Stomach (tissue), 9 donors: ENCODE measurements around the gene TFB1M. TPM values are rescaled to one million over a fixed set of nuclear protein-coding genes. Genes with fewer than 3 reads are reported as not detected.
A peak's percentile ranks its signal among the peaks of the same experiment; 100 is the strongest.

ENCODE experiments used
- DNase-seq, 2 donors: peaks; one replicate each; pipeline versions ENCODE4 v3.0.0 to v3.0.0-alpha.2; 2013 to 2019
- H3K27ac ChIP-seq, 5 donors: fragments of 200-600 bp in 4 of 5; sonication (generic) in 4 of 5; one replicate each; pipeline ENCODE4 v1.5.1; 2013 to 2019; ENCODE audit warnings: mild to moderate bottlenecking in 1 of 5, moderate library complexity in 1 of 5
- H3K27me3 ChIP-seq, 3 donors: fragments of 200-600 bp; sonication (generic); one replicate each; pipeline ENCODE4 v1.5.1; 2017 to 2019; ENCODE audit warnings: mixed run types in 1 of 3
- H3K36me3 ChIP-seq, 4 donors: fragments of 200-600 bp; sonication (generic); 1 replicate in 3 of 4; 2 replicates in 1 of 4; pipeline ENCODE4 v1.5.1; 2016 to 2019
- H3K4me1 ChIP-seq, 4 donors: fragments of 200-600 bp; sonication (generic); one replicate each; pipeline ENCODE4 v1.5.1; 2016 to 2019
- H3K4me3 ChIP-seq, 4 donors: fragments of 200-600 bp; sonication (generic) in 3 of 4; one replicate each; pipeline ENCODE4 v1.5.1; 2016 to 2019; ENCODE audit warnings: mild to moderate bottlenecking in 1 of 4
- H3K9me3 ChIP-seq, 4 donors: fragments of 200-600 bp; sonication (generic); one replicate each; pipeline ENCODE4 v1.5.1; 2016 to 2019
- EP300 ChIP-seq: sonication (generic); formaldehyde crosslinking; IDR thresholded peaks from one replicate; pipeline ENCODE4 v1.6.1; 2017; ENCODE audit warnings: antibody characterized with exemption
- POLR2A ChIP-seq, 4 donors: fragments of 450-650 bp; IDR thresholded peaks; one replicate each; pipeline ENCODE4 v1.6.1; 2016; ENCODE audit warnings: antibody characterized with exemption in 4 of 4, control low read depth in 2 of 4, mild to moderate bottlenecking in 1 of 4, moderate library complexity in 1 of 4
- POLR2AphosphoS5 ChIP-seq, 3 donors: sonication (generic); formaldehyde crosslinking; IDR thresholded peaks; one replicate each; pipeline ENCODE4 v1.6.1; 2016; ENCODE audit warnings: antibody characterized with exemption in 3 of 3
- WGBS, 5 donors: extraction: QIAGEN DNeasy Blood & Tissue Kit in 3 of 5; methylation state at CpG; one replicate each; pipeline versions ENCODE4 v1.1.5 to v1.1.7; 2013 to 2018; 5-methylcytosine and 5-hydroxymethylcytosine counted together
- intact Hi-C: fragments of 100-400 bp; cut with DNase I; formaldehyde crosslinking; loops from one replicate; pipeline ENCODE4 v1.15.1; 2023; ENCODE audit warnings: low total_unique reads
- polyA plus RNA-seq, 3 donors: library from polyadenylated mRNA; stranded (reverse); fragments of 200-250 nt; gene quantifications; one replicate each; pipeline ENCODE4 v1.2.3, GENCODE V29; 2013
- total RNA-seq, 5 donors: library from RNA; depleted of rRNA; stranded (reverse); fragments of >200 nt; gene quantifications; one replicate each; pipeline versions ENCODE4 v1.1.0 to v1.2.3, GENCODE V29; 2014 to 2016
- TF ChIP-seq, protein P1 (sequence below), 7 experiments: fragments of 450-650 bp in 4 of 7; fragments of 200-600 bp in 3 of 7; sonication (generic) in 3 of 7; IDR thresholded peaks; one replicate each; pipeline ENCODE4 v1.5.1; 2016 to 2019; ENCODE audit warnings: antibody characterized with exemption in 7 of 7, control low read depth in 2 of 7, mild to moderate bottlenecking in 1 of 7
- donor health status: healthy with polysubstance abuse.
- donor health status: Bipolar disorder and iron deficiency.
- donor health status: healthy.

Gene TFB1M
- total and polyA plus RNA-seq, 8 donors: 5.4 to 37.9 (median 13.7) TPM

DNA sequence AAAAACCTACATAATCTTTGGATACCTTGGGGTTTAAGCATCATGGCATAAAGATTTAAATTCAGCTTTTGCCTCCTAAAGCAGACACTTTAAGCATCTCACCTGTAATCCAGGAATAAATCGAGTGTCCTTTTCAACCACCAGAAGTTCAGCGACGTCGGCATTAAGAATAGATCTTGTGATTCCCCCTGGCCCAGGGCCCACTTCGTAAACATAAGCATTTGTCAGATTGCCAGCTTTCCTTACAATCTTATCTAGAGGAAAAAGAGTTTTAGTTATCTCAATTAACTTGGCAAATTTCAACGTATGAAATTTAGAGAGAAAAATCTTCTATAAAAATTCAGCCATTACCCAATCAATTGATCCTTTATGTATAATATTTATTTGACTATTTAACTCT, 3.2 kb downstream of the TFB1M start:
- 16 to 39% (median 24%) methylated on average over 6 of the region's 6 CpGs for WGBS, 5 donors
- no peak overlapping the region for H3K4me3 ChIP-seq
- peaks cover 5 to 43% (median 29%) of the 10 kb centered on the region in 4 donors for H3K4me1 ChIP-seq
- intact Hi-C loops: no loop called here
- peaks cover 0 to 41% (median 36%) of the 10 kb centered on the region in 4 donors for H3K36me3 ChIP-seq
- H3K27ac ChIP-seq: no peak overlapping the region
- H3K27me3 ChIP-seq: no peaks in the 10 kb centered on the region
- H3K9me3 ChIP-seq: no peaks in the 10 kb centered on the region
- DNase-seq: peak in 1 of 2 donors; percentile 60
- TF ChIP-seq, protein P1, sequence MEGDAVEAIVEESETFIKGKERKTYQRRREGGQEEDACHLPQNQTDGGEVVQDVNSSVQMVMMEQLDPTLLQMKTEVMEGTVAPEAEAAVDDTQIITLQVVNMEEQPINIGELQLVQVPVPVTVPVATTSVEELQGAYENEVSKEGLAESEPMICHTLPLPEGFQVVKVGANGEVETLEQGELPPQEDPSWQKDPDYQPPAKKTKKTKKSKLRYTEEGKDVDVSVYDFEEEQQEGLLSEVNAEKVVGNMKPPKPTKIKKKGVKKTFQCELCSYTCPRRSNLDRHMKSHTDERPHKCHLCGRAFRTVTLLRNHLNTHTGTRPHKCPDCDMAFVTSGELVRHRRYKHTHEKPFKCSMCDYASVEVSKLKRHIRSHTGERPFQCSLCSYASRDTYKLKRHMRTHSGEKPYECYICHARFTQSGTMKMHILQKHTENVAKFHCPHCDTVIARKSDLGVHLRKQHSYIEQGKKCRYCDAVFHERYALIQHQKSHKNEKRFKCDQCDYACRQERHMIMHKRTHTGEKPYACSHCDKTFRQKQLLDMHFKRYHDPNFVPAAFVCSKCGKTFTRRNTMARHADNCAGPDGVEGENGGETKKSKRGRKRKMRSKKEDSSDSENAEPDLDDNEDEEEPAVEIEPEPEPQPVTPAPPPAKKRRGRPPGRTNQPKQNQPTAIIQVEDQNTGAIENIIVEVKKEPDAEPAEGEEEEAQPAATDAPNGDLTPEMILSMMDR (IDR thresholded peaks at IDR 0.05): no peak
- TF ChIP-seq POLR2AphosphoS5 (IDR thresholded peaks at IDR 0.05) (no peak), POLR2A (IDR thresholded peaks at IDR 0.05) (no peak), EP300 (no peak)

GRCh38 chr6:155310596-155310995, 3.7 kb downstream of the TFB1M start:
- WGBS, 5 donors: 40 to 55% (median 49%) methylated on average over 2 of the region's 2 CpGs
- Histone ChIP-seq H3K9me3 (no peaks in the 10 kb centered on the region), H3K4me3 (no peak overlapping the region), H3K36me3 (peaks cover 0 to 42% (median 36%) of the 10 kb centered on the region in 4 donors), H3K27me3 (no peaks in the 10 kb centered on the region), H3K27ac (no peak overlapping the region), H3K4me1 (peaks cover 5 to 41% (median 28%) of the 10 kb centered on the region in 4 donors)
- TF ChIP-seq EP300: no peak
- TF ChIP-seq, protein P1 (IDR thresholded peaks at IDR 0.05): no peak
- no peak for TF ChIP-seq POLR2A (IDR thresholded peaks at IDR 0.05)
- no peak for TF ChIP-seq POLR2AphosphoS5 (IDR thresholded peaks at IDR 0.05)
- no peak for DNase-seq
- intact Hi-C loops: no loop called here

DNA sequence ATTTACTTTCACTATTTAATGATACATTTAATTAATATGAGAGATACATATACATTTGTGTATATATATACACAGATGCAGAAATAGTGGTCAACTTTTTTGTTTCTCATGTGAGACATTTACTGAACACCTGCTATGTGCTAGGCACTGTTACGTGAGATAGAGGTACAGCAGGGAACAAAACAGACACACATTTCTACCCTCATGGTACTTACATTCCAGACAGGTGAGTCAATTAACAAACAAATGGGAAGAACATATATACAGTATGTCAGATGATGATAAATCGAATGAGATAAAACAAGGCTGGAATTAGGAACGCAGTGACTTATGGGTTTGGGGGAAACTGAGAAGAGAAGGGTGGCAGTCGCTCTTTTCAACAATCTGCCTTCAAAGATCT, 5.1 kb downstream of the TFB1M start:
- 84 to 93% (median 91%) methylated on average over 4 of the region's 4 CpGs for WGBS, 5 donors
- intact Hi-C loops: no loop called here
- DNase-seq: no peak
- Histone ChIP-seq H3K4me1 (peaks cover 5 to 32% (median 26%) of the 10 kb centered on the region in 4 donors), H3K36me3 (peaks cover 0 to 44% (median 39%) of the 10 kb centered on the region in 4 donors), H3K9me3 (no peaks in the 10 kb centered on the region), H3K27me3 (no peaks in the 10 kb centered on the region), H3K4me3 (no peak overlapping the region), H3K27ac (no peak overlapping the region)
- no peak for TF ChIP-seq EP300
- TF ChIP-seq, protein P1 (IDR thresholded peaks at IDR 0.05): no peak
- TF ChIP-seq POLR2A (IDR thresholded peaks at IDR 0.05): no peak
- TF ChIP-seq POLR2AphosphoS5 (IDR thresholded peaks at IDR 0.05): no peak

DNA sequence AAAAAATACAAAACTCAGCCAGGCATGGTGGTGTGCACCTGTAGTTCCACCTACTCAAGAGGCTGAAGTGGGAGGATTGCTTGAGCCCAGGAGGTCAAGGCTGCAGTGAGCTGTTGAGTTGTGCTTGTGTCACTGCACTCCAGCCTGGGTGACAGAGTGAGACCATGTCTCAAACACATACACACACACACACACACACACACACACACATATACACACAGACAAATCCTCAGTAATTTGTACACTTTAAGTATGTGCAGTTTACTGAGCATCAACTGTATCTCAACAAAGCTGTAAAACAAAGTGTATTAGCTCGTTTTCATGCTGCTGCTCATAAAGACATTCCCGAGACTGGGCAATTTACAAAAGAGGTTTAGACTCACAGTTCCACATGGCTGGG, 7.3 kb downstream of the TFB1M start:
- H3K27me3 ChIP-seq: no peaks in the 10 kb centered on the region
- no peaks in the 10 kb centered on the region for H3K9me3 ChIP-seq
- H3K36me3 ChIP-seq: peaks cover 0 to 55% (median 49%) of the 10 kb centered on the region in 4 donors
- no peak for DNase-seq
- 80 to 98% (median 86%) methylated on average over 2 of the region's 2 CpGs for WGBS, 5 donors
- H3K4me1 ChIP-seq: peaks cover 0 to 14% (median 10%) of the 10 kb centered on the region in 4 donors
- no peak for TF ChIP-seq POLR2A (IDR thresholded peaks at IDR 0.05)
- H3K27ac ChIP-seq: no peak overlapping the region
- no peak overlapping the region for H3K4me3 ChIP-seq
- intact Hi-C loops: no loop called here

DNA sequence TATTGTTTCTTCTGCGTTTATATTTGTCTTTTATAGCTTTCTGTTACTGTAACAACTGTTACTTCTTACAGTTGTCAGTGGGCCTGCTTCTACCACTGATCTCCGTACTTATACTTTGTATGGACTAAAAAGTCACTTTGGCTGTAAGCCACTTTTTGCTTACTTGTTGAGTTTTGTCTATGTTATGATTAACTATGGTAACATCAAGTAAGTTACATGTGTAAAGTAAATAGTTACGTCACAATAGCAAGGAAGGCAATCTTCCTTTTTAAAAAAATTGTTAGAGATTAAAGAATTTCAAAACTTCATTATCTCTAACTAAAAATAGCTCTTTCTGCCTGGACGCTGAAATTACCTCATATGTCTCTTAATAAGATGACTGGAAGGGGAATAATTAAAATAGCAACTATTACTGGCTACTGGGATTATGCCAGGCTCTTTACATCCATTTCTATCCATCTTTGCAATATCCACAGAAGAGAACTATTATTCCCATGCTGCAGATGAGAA, 10.9 kb downstream of the TFB1M start:
- Histone ChIP-seq H3K27ac (no peak overlapping the region), H3K9me3 (no peaks in the 10 kb centered on the region), H3K4me1 (no peaks in the 10 kb centered on the region), H3K36me3 (peaks cover 0 to 46% (median 37%) of the 10 kb centered on the region in 4 donors), H3K4me3 (no peak overlapping the region), H3K27me3 (no peaks in the 10 kb centered on the region)
- TF ChIP-seq EP300 (no peak), POLR2AphosphoS5 (IDR thresholded peaks at IDR 0.05) (no peak), POLR2A (IDR thresholded peaks at IDR 0.05) (no peak)
- TF ChIP-seq, protein P1 (IDR thresholded peaks at IDR 0.05): no peak
- 58 to 73% (median 70%) methylated on average over 4 of the region's 4 CpGs for WGBS, 5 donors
- intact Hi-C loops: no loop called here
- no peak for DNase-seq
